ENCODE results near the gene TFF2.
A peak's percentile ranks its signal among the peaks of the same experiment; 100 is the strongest.

TFF2 gene

DNA sequence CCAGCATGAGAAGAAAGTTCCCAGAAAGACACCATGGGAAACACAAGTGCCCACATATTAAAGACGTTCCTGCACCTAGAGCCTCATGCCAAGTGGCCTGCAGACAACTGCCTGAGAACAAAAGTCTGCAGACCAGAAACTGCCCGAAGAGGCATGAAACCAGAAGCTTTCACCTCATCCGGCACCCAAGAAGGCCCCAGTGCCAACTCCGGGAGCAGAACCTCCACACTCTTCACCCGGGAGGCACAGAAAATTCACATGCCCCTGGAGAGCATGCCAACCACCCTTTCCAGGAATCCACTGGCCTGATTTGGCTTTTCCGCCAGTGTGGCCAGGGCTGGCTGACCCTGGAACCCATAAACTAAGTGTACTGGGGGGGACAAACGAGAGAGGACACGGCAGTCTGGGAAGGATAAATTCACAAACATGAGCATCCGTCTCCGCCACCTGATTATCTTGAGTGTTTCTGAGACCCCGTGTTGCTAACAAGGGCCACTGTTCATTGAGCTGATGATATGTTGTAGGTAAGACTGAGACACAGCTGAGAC lies 6.8 kb downstream of the TFF2 start:
- DNase-seq, result no peak

DNA sequence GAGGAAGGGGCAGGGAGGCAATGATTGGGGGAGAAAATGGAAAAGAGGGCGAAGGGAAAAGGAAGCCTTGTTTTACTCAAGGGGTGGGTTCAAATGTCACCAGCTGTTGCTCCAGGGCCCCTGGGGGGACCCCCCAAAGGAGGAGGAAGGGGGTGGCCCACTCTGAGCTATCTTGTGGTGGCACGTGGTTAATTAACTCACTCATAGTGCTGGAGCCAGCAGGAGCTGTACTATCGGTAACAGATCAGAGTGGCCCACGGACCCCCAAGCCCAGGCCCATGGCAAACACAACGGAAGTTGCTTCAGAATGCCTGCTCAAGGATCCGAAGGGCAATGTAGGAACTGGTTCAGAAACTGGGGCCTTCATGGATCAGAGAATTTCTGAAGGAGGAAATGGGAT lies 7.2 kb downstream of the TFF2 start:
- DNase-seq, result no peak

DNA sequence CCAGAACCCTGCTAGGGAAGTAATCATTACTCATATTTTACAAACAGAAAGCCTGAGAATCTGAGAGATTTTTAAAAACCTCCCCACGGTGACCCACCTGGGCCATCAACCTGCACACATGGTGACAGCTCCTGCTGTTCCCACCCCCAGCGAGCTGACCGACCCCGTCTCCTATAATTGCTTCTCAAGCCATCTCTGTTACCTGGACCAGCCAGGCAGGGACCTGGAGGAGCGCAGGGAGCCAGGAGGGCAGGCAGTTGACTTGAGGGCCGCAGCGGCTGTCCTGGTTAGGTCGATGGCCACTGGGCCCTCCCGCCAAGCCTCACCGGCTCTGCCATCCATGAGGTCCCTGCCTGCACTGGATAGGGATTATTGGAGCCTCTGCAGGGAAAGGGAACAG lies 7.7 kb downstream of the TFF2 start:
- no peak for DNase-seq

GRCh38 chr21:42341776-42342542 lies 8.8 kb downstream of the TFF2 start:
- DNase-seq, result no peak

DNA sequence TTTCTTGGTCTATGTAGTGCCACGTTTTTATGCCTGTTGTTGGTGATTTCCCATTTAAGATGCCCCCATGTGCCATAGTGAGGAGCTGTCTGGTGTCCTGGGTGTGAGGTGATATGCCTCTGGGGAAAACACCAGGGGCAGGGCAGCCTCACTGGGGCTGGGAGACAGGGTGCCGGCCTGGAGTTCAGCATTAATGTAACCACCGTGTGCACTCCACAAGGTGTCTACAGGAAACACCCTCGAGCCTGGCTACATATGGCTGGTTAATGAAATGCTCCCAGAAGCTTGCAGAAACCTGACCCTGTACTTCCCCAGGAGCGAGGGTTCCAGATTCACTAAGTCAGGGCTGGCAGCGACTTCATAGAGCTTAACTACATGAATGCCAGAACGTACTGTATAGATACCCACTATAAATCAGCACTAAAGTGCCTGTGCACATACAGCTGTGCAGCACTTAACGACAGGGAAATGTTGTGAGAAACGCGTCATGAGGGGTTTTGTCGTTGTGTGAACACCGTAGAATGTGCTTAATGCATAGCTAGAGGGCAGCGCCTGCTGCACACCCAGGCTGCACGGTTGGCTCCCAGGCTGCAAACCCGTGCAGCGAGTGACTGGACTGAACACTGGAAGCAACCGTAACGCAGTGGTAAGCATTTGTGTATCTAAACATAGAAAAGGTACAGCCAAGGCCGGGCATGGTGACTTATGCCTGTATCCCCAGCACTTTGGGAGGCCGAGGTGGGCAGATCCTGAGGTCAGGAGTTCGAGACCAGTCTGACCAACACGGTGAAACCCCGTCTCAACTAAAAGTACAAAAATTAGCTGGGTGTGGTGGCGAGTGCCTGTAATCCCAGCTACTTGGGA lies 10.4 kb downstream of the TFF2 start:
- DNase-seq, result no peak

DNA sequence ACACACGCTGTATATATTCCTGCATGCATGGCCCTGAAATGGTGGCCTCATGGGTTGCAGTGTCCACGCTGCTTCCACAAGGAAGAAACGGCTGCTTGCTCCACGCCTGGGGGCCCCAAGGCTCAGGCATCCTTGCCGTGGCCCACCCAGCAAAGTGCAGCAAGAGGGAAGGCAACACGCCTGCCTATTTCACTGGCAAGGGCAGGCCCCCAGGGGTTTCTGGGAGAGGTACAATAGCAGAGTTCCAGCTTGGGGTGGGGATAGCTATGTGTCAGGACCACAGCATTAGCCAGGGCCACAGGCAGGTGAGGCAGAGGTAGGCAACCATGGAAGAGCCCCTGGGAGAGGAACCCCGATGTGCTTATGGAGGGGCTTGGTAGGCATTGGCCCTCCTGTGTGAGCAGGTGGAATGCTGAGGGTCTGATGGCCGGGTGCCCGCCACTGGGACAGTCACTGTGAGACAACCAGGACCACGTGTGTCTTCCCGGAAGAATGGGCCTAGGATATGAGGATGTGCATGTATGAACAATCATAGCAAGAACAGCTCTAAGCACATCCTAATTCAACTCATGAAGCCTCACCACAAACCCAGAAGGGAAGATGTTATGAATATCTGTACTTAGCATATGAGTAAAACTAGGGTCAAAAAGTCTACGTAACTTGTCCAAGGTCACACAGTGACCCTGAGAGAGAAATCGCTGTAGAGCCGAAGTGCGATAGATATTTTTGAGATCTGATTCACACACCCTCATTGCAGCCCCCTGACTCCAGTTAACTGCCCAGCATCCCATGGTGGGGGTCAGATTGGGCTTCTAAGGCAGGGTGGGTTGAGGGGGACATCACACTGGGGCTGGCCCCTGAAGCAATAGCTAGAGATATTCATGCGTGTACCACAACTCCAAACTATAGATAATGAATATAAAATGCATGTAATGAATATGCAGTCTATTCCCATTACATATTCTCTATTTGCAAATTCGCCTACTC lies 11.8 kb downstream of the TFF2 start:
- DNase-seq, result no peak

DNA sequence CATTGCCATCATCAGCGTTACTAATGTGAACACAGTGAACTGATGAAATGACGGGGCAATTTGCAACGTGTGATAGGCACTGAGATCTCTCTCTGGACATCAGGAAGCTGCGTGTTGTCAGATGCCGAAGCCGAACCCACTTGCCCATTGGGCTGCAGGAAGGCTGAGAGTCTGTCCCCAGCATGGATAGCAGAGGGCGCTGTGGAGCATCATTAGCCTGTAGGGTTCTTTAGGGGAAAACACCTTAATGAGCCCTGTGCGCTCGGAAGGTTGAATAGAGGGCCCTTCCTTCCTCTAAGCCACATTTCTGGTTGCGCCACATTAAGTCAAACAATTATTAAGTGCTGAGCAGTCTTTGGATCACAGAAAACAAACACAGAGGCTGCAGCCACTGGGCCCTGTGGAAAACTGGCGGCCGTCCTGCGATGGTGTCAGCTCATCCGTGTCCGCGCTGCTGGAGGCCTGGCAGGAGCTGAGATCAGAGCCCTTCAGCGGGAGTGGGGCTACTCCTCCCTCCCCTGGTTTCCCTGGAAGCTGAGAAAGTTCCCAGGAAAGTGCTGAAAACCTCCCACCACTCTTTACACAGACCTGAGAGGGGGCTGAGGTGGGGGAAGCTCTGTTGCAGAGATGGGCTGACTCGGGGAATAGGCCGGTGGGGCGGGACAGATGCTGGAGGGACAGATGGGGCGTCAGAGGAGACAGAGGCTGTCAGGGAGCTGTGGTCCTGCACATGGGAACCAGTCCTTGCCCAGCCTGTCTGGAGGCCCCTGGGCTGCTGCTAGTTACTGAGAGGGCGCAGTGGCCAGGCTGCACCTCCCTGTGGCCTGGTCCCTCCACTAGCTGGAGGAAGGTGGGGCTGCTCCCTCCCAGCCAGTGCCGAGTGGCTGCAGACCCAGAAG lies 12.7 kb downstream of the TFF2 start:
- peak; percentile 50 to 76 (median 72) for DNase-seq

DNA sequence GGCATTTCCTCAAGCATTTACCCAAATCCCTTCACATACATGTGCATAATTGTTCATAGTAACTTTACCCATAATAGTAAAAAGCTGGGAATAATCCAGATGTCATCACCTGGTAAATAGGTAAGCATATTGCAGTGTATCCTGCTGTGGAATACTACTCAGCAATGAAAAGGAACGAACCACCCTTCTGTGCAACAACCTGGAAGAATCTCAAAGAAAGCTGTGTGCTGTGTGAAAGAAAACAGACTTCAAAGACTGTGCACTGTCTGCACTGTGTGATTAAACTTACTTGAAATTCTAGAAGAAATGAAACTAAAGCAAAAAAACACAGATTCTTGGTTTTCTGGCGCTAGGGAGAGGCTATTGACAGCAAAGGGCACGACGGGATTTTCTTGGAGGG lies 13.5 kb downstream of the TFF2 start:
- no peak for DNase-seq

DNA sequence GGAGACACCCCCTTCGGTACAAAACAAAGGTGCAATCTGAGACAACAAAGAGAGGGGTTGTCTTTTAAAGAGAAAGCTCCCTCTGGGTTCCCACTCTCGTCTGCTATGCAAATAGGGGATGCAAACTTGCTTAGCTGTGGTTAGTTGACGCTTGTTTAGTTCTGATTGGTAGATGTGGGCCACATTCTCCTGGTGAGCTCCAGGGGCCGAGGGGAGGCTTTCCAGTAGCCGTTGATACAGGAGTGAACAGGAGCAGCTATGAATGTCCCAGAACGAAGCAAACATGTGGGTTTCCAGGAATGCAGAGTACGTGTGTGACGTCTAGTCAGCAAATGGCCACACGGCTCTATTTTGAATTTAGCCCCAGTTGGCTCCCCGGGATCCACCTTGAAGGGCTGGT lies 14.7 kb downstream of the TFF2 start:
- no peak for DNase-seq

GRCh38 chr21:42332557-42333317 lies 18.1 kb downstream of the TFF2 start:
- no peak for DNase-seq

GRCh38 chr21:42331660-42332059 lies 19.1 kb downstream of the TFF2 start:
- no peak for DNase-seq

- DNase-seq, result no peak
These were observed 20.1 kb downstream of the TFF2 start for GRCh38 chr21:42330380-42331371.

DNA sequence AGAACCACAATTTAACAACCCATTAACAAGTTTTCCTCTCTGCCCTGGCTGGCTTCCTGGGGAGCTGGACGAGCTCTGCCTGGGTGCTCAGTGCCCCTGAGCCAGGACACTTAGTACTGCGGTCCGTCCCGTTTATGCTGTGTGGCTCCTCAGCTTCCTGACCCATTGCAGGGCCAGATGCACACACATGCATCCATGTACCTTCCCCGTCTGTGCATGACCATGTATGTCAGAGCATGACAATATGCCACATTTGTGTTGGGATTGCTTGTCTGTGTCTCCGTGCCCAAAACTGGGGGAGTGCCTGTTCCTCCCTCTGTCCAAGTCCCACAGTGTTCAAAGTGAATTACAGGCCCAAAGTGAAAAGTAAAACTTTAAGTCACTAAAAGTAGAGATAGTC lies 25.9 kb downstream of the TFF2 start:
- DNase-seq, result no peak

DNA sequence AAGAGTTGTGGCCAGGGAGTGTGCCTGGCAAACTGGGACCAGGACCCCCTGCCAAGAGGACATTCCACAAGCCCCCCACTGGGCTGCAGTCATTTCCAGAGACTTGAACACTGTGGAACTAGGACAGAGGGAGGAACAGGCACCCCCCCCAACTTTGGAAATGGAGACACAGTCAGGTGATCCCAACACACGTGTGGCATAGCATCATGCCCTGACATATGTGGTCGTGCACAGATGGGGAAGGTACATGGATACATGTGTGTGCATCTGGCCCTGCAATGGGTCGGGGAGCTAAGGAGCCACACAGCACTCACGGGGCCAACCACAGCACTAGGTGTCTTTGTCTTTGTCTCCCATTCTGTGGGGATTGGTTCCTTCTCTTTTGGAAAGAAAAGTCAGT lies 28.9 kb downstream of the TFF2 start:
- no peak for DNase-seq

- no peak for DNase-seq
These were observed 29.6 kb downstream of the TFF2 start for GRCh38 chr21:42321231-42321630.

DNA sequence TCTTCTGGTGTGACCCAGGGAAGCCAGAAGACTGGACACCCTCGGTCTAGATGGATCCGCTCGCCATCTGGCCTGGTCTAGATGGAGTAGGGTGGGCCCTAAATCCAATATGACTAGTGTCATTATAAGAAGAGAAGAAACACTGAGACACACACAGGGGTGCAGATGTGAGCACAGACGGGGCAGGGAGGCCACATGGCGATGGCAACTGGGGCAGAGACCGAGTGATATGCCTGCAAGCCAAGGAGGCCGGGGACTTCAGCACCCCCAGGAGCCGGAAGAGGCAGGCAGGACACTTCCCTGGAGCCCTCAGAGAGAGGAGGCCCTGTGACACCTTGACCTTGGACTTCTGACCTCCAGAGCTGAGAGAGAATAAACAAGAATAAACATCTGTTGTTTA lies 30.0 kb downstream of the TFF2 start:
- DNase-seq, result no peak

DNA sequence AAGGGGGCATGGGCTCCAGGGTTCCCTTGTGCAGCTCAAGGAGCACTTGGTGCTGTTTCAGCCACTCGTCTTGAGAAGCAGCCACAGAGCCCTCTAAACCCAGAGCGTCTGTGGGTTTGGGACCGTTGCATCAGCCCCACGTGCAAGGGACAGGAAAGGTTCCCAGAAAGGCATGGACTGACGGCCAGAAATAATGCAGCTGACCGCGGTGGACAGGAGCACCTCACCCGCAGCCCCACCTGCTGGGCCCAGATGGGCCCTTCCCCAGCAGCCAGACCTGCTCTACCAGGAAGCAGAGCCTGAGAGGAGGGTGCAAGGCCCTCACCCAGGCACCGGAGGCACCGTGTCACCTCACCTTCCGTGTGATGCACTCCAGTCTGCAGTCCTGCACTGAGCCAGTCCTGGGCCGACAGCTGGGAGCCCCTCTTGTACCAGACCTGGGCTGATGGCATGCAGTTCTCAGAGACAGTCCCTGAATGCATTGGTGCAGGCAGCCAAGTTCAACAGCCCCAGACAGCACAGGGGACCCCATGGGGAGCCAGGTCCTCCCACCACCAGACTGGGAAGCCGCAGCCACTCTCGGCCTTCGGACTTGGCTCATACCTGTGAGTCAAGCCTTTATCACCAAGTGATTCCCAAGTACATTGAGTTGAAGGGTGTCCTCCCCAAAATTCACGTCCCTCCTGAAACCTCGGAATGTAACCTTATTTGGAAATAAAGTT lies 30.8 kb downstream of the TFF2 start:
- DNase-seq, result no peak

GRCh38 chr21:42319376-42319775 lies 31.4 kb downstream of the TFF2 start:
- no peak for DNase-seq
